ENCODE measurements around the gene SETBP1.

SETBP1 gene

GRCh38 chr18:44870631-44871502 is 190.2 kb downstream of the SETBP1 start:
- DNase-seq (ENCODE audit: low read depth, low spot score) = no peak

- no peak for DNase-seq (ENCODE audit: low read depth, low spot score)
Measured at GRCh38 chr18:44871771-44872170, 191.1 kb downstream of the SETBP1 start.

GRCh38 chr18:44876024-44876423 is 195.3 kb downstream of the SETBP1 start:
- no peak for DNase-seq (ENCODE audit: low read depth, low spot score)

- DNase-seq (ENCODE audit: low read depth, low spot score) = no peak
Measured at GRCh38 chr18:44876755-44877154, 196.1 kb downstream of the SETBP1 start.

- no peak for DNase-seq (ENCODE audit: low read depth, low spot score)
Measured at GRCh38 chr18:44878335-44878734, 197.6 kb downstream of the SETBP1 start.

DNA sequence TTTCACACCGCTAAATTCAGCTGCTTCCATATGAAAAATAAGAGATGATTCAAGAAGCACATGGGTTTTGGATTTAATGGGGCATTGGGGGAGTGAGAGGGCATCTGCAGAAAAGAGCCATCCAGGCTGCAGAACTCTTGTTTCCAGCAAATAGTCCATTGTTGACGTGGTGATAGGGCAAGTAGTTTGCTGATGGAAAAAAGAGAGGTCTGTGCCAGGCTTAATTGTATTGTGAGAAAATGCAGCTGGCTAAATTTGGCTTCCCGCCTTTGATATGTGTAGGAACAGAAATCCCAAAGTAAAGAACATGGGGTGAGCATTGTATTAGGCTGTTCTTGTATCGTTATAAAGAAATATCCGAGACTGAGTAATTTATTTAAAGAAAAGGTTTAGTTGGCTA is 199.5 kb downstream of the SETBP1 start:
- DNase-seq (ENCODE audit: low read depth, low spot score) = no peak

DNA sequence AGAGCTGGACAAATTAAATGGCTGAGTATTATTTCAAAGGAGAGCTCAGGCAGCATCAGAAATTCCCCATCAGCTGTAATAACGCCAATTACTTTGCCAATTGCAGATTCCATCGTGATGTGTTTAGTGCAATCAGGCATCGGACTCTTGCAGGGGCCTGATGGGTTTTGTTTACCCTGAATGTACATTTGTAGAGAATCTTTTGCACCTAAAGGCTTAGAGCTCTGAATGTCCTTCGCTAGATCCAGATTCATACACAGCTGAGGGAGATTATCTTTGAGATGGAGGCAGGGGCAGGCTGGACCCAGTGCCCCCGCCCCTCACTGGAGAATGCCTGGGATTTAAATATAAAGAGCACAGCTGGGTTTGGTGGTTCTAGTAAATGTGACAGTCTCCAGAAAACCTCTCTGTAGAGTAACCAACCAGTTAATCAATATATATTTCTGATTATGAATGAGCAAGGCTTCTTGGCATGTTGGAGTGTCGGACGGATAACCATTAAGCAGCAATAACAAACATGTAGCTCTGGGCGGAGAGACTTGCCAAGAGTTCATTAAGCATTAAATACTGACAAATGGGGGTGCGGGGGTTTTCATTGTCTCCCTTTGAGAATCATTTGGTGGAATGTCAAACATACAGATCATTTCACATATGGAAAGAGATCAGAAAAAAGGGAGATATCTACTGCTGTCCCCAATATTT is 200.9 kb downstream of the SETBP1 start:
- no peak for DNase-seq (ENCODE audit: low read depth, low spot score)

DNA sequence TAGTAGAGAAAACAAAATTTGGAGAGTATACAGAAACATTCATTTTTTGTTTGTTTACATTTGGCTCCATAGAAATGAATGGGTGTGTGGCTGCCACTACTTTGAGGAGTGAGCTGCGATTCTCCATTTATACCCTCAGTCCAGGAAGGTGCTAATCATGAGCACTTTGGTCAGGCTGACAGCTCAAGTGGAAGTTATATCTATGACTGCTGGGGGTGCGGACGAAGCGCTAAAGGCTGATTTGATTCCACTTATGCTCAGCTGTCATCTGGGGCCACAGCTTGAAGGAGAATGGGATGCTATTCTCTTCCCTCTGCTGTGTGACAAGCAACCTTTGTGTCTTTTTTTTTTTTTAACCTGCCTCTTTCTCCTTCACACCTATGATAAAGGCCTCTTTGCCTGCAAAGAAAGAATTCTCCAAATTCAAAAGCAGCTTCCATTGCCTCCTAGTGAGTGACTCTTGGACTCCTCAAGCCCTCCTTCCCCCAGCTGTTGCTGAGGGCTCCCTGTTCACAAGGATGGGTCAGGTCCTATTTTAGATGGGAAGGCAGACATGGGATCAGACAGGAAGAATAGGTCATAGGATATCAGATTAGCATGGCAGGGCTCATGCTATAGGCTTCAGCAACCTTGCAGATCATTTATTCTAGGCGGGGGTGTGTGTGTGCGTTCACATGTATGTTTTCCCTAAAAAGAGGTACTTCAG is 201.6 kb downstream of the SETBP1 start:
- no peak for DNase-seq (ENCODE audit: low read depth, low spot score)

DNA sequence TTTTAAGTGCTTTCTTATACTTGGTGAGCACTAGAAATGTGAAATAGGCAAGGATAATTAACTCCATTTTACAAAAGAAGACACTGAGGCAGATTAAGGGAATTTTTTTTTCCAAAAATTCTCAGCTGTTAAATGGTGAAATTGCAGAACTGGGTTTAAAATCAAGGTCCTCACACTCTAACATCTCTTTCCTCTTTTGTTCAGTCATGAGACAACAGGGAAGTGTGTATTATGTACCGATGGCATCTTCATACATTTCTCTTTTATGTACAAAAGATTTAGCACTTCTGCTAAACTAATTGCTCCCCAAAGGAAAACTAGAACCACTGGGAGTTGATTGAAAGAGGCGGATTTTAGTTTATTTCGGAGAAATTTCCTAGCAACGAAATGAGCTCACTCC is 203.0 kb downstream of the SETBP1 start:
- no peak for DNase-seq (ENCODE audit: low read depth, low spot score)

GRCh38 chr18:44884431-44884830 is 203.7 kb downstream of the SETBP1 start:
- DNase-seq (ENCODE audit: low read depth, low spot score) = no peak

- DNase-seq (ENCODE audit: low read depth, low spot score) = no peak
Measured at GRCh38 chr18:44885507-44885906, 204.8 kb downstream of the SETBP1 start.

DNA sequence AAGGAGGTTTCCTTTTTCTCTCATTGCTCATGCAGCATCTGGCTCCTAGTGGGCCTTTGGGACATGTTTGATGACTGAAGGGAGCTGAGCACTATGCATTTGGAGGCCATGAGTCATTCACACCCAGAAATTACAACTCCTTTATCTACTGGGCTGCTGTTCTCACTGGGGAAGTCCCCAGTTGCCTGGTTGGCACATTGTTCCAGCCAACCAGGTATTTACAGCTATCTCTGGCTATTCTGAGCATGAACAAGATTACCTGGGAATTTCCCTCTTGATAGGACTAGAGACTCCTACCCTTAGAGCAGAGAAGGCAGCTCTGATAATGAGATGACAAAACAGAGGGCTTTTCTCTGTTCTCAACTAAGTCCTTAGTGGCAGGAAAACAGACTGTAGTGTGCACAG is 206.5 kb downstream of the SETBP1 start:
- peak; percentile 63 for DNase-seq (ENCODE audit: low read depth, low spot score)

GRCh38 chr18:44889111-44889510 is 208.4 kb downstream of the SETBP1 start:
- DNase-seq (ENCODE audit: low read depth, low spot score) = no peak

- no peak for DNase-seq (ENCODE audit: low read depth, low spot score)
Measured at GRCh38 chr18:44893045-44893706, 212.5 kb downstream of the SETBP1 start.

DNA sequence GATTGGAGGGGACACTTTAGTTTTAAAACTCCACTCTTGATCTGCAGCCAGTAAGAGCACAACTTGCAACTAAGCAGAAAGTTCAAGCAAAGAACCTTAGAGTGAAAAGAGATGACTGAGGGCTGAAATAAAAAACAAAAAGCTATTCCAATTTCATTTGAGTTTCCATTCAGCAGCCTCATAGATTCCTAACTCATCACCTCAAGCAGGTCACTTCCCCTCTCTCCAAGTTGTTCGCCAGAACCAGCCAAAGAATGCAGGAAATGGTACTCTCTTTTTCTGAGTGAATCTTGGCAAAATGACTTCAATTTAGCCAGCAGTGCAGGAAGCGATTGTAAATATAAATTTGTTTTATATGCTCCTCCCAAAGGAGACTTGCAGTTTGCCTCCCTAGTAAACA is 213.3 kb downstream of the SETBP1 start:
- no peak for DNase-seq (ENCODE audit: low read depth, low spot score)

DNA sequence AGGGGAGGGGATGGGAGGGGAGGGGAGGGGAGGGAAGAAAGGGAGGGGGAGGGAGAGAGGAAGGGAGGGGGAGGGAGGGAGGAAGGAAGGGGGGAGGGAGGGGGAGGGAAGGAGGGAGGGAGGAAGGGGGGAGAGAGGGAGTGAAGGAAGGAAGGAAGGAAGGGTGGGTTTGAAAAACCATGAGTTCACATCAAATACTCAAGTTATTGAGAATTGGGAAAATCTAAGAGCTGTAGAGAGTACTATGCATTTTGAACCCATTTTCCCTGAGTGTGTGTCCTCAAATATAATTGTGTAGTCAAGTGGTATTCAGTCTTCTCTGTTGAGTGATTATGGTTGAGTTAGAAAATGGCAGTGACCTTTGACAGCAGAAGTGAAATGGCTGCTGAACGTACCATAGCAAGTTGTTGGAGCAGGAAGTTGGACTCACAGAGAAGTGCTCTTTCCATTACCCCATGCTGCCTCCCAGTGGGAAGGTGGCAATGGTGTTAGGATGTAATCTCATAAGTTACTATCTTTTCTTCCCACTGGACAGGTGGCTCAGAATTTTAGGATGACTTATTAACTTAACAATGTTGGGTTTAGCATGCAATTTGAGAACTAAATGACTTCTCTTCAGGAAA is 214.6 kb downstream of the SETBP1 start:
- peak; percentile 12 for DNase-seq (ENCODE audit: low read depth, low spot score)

DNA sequence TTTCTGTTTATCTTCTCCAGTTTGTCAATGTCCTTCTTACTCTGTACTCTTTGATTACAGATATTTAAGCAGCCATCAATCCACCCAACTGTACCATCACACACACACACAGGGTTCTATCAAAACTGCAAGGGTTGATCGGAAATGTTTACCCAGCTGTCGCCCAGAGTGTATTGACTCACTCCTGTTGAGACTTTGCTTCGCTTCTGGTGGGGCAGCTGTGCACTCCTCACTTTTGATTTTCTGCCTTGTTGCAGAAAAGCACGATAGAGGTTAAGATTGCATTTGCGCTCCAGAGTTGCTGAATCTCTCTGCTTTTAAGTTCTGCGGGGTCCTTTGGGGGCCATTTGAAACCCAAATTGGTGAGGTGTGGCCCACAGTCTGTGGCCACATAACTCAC is 216.2 kb downstream of the SETBP1 start:
- no peak for DNase-seq (ENCODE audit: low read depth, low spot score)

DNA sequence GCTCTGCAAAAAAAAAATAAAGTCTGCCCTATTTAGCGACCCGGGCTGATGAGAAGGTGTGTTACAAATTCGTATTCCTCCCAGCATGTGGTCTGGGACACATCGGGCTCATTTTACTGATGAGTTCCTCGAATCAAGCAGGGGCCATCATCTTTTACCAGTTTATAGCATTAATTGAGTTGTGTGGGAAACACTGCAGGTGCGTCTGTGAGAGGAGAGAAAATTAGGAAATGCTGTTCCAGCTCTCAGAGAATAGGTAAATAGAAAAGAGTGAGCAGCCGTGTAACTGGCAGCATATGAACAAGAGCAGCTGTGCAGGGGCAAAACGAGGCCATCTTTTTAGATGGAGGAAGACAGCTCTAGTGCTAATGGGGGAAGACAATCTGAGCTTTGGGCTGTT is 216.7 kb downstream of the SETBP1 start:
- no peak for DNase-seq (ENCODE audit: low read depth, low spot score)

DNA sequence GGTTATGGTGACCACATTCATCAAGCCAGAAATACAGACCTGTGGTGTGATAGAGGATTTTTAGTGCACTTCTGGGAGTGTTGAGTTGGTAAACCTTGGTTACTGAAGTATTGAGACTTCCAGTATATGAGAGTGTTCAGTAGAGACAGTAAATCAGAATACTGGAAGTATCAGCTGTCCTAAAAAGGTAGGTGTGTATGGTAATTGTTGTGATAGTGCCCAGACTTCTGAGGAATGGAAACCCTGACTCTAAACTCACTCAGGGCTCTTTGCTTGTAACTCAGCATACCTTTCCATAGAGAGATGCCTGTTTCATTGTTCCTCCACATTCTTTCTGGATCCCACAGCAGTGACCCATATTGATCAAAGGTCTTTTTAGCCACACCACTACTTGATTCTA is 217.1 kb downstream of the SETBP1 start:
- DNase-seq (ENCODE audit: low read depth, low spot score) = no peak

- no peak for DNase-seq (ENCODE audit: low read depth, low spot score)
Measured at GRCh38 chr18:44898498-44898897, 217.8 kb downstream of the SETBP1 start.

DNA sequence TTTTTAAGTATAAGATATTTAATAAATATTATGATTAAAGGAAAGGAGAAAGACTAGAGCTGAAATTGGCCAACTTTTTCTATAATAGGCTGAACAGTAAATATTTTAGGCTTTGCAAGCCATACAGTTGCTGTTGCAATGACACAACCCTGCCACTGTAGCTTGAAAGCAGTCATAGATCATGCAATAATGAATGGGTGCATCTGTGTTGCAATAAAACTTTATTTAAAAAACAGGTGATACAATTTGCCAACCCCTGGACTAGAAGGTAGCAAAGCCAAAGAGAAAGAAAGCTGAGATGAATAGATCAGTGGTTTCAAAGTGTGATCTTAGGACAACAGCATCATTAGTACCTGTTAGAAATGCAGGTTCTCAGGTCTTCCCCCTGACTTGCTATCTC is 219.1 kb downstream of the SETBP1 start:
- DNase-seq (ENCODE audit: low read depth, low spot score) = no peak

Measured in ELF-1 (cell line).